ENCODE results near the gene DDX28. TPM values are rescaled to one million over a fixed set of nuclear protein-coding genes. Genes with fewer than 3 reads are reported as not detected.

The DDX28 gene
- total and polyA plus RNA-seq, 2 of the 8 experiments (the other 6 are each of a cell fraction or from before 2014, with no cell fraction given) = 16.8 to 28.1 TPM

DNA sequence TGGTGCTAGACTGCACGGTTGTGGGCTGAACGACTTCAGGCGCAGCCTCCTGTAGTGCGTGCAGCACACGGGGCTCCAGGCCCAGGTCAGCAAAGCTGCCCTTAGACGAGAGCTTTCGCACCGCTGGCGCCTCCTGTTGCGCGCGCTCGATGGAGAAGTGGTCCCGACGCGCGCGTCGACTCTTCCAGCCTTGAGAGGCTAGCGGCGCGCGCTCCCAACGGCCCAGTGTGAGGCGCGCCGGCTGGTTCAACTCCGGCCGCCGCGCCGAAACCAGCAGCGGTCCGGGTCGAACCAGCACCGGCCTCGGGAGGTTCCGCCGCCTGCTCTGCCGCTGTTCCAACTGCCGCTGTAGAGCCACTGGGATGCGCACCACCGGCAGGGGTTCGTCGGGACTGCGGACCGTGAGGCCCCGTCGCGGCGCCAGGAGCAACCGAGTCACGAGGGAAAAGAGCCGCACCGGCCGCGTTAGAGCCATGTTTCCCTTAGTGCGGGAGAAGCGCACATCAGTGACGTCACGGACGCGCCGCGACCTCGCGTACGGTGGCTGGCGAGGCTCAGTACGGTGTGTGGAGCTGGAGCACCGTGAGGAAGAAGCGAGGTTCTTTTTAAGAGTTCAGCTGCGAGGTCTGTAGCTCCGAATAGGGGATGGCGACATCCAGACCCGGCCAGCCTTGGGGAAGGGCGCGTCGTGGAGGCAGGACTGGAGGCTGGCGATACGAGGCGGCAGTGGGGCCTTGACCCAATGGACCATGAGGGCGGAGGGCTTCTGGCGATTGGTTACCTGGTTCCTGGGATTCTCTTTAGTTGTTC is at the start of gene DDX28, which contains the start of gene DUS2 (continued):
- 0 out of 2 replicates have a peak, but pooled peaks have one; percentile 23 for TF ChIP-seq SP1 (IDR thresholded peaks at IDR 0.05; ENCODE audit: low read depth, low read length)
- TF ChIP-seq SIRT6 (IDR thresholded peaks at IDR 0.05; ENCODE audit: low read length) = no peak
- TF ChIP-seq, protein P1, sequence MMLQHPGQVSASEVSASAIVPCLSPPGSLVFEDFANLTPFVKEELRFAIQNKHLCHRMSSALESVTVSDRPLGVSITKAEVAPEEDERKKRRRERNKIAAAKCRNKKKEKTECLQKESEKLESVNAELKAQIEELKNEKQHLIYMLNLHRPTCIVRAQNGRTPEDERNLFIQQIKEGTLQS (IDR thresholded peaks at IDR 0.05; ENCODE audit: insufficient read depth, low read depth, low read length) = peak; percentile 93
- TF ChIP-seq CHD2 (IDR thresholded peaks at IDR 0.05; ENCODE audit: low read length) = no peak
- peak; percentile 97 for TF ChIP-seq KDM5A (IDR thresholded peaks at IDR 0.05; ENCODE audit: low read length)
- no peak for TF ChIP-seq POU5F1 (IDR thresholded peaks at IDR 0.05; ENCODE audit: low read depth, low read length)
- TF ChIP-seq HDAC2 (IDR thresholded peaks at IDR 0.05; ENCODE audit: borderline replicate concordance in 1 of 2, low read depth in 2 of 2, low read length in 2 of 2) = peak in 1 of 2 experiments; percentile 76; a peak in 1 of 4 replicates
- no peak for TF ChIP-seq SP4 (IDR thresholded peaks at IDR 0.05; ENCODE audit: low read length)
- no peak for TF ChIP-seq CHD7 (IDR thresholded peaks at IDR 0.05; ENCODE audit: insufficient replicate concordance, low read length)
- no peak for TF ChIP-seq CBX8 (IDR thresholded peaks at IDR 0.05; ENCODE audit: borderline replicate concordance, low read depth, low read length)
